ENCODE data around the gene SSBP1. TPM values are rescaled to one million over a fixed set of nuclear protein-coding genes. Genes with fewer than 3 reads are reported as not detected.

The SSBP1 gene
- total RNA-seq, 1 donor from 2014 or later: 163 TPM

GRCh38 chr7:141709749-141710148 is 28.4 kb upstream of the SSBP1 start:
- Mint-ChIP-seq H3K36me3 (ENCODE audit: low read depth) (peaks cover 3% of the 10 kb centered on the region), H3K4me1 (no peaks in the 10 kb centered on the region), H3K9me3 (no peaks in the 10 kb centered on the region), H3K27ac (ENCODE audit: unreplicated experiment) (no peak overlapping the region), H3K4me3 (no peak overlapping the region), H3K27me3 (ENCODE audit: low read depth) (peaks cover 16% of the 10 kb centered on the region)
- TF ChIP-seq CTCF (conservative IDR thresholded peaks at IDR 0.05): no peak
- no peak for DNase-seq (ENCODE audit: low read depth, low spot score)

- no peak for TF ChIP-seq CTCF (conservative IDR thresholded peaks at IDR 0.05)
- peaks cover 12% of the 10 kb centered on the region for H3K27me3 Mint-ChIP-seq (ENCODE audit: low read depth)
- no peaks in the 10 kb centered on the region for H3K9me3 Mint-ChIP-seq
- no peak overlapping the region for H3K4me3 Mint-ChIP-seq
- H3K4me1 Mint-ChIP-seq: no peaks in the 10 kb centered on the region
- peaks cover 3% of the 10 kb centered on the region for H3K36me3 Mint-ChIP-seq (ENCODE audit: low read depth)
- no peak for DNase-seq (ENCODE audit: low read depth, low spot score)
- no peak overlapping the region for H3K27ac Mint-ChIP-seq (ENCODE audit: unreplicated experiment)
Measured at GRCh38 chr7:141710301-141710700, 27.9 kb upstream of the SSBP1 start.

GRCh38 chr7:141712603-141713255 is 25.4 kb upstream of the SSBP1 start:
- H3K27ac Mint-ChIP-seq (ENCODE audit: unreplicated experiment): no peak overlapping the region
- peaks cover 14% of the 10 kb centered on the region for H3K27me3 Mint-ChIP-seq (ENCODE audit: low read depth)
- H3K4me1 Mint-ChIP-seq: no peaks in the 10 kb centered on the region
- no peaks in the 10 kb centered on the region for H3K9me3 Mint-ChIP-seq
- H3K36me3 Mint-ChIP-seq (ENCODE audit: low read depth): peaks cover 3% of the 10 kb centered on the region
- TF ChIP-seq CTCF (conservative IDR thresholded peaks at IDR 0.05): no peak
- no peak for DNase-seq (ENCODE audit: low read depth, low spot score)
- H3K4me3 Mint-ChIP-seq: no peak overlapping the region

- H3K36me3 Mint-ChIP-seq (ENCODE audit: low read depth): peaks cover 3% of the 10 kb centered on the region
- no peaks in the 10 kb centered on the region for H3K9me3 Mint-ChIP-seq
- H3K4me1 Mint-ChIP-seq: no peaks in the 10 kb centered on the region
- no peak for DNase-seq (ENCODE audit: low read depth, low spot score)
- H3K4me3 Mint-ChIP-seq: no peak overlapping the region
- peaks cover 17% of the 10 kb centered on the region for H3K27me3 Mint-ChIP-seq (ENCODE audit: low read depth)
- no peak overlapping the region for H3K27ac Mint-ChIP-seq (ENCODE audit: unreplicated experiment)
- no peak for TF ChIP-seq CTCF (conservative IDR thresholded peaks at IDR 0.05)
Measured at GRCh38 chr7:141713890-141714289, 24.3 kb upstream of the SSBP1 start.

- H3K4me3 Mint-ChIP-seq: no peak overlapping the region
- peaks cover 3% of the 10 kb centered on the region for H3K36me3 Mint-ChIP-seq (ENCODE audit: low read depth)
- no peak for DNase-seq (ENCODE audit: low read depth, low spot score)
- H3K27ac Mint-ChIP-seq (ENCODE audit: unreplicated experiment): no peak overlapping the region
- no peaks in the 10 kb centered on the region for H3K9me3 Mint-ChIP-seq
- H3K27me3 Mint-ChIP-seq (ENCODE audit: low read depth): peaks cover 17% of the 10 kb centered on the region
- H3K4me1 Mint-ChIP-seq: no peaks in the 10 kb centered on the region
- no peak for TF ChIP-seq CTCF (conservative IDR thresholded peaks at IDR 0.05)
Measured at GRCh38 chr7:141714571-141714970, 23.6 kb upstream of the SSBP1 start.
